ENCODE data around the gene CHD9NB. TPM values are rescaled to one million over a fixed set of nuclear protein-coding genes. Genes with fewer than 3 reads are reported as not detected.

Gene CHD9NB
- total and polyA plus RNA-seq, 8 donors = 2.2 to 10.7 (median 7.3) TPM

DNA sequence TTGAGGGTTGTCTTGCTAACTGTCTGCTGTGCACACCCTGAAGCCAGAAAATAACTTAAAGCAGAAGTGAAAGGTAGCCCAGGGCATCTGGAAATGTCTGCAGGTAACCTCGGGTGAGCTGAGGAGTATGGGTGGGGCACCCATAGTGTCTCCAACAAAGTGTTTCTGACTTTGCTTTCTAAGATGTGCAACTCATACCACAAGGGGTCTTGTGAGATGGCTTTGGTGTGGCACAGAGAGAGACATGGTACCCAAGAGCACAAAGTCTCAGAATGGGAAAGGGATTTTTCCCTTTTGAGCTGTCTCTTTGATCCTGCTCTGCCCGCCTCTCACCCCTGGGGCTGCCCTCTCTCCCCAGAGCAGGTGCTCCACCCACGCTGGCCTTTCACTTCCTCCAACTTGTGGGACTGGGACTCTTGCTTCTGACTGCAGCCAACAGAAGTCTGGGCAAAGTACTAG lies 9.0 kb upstream of the CHD9NB start:
- H3K4me1 ChIP-seq = peaks cover 2 to 65% of the 10 kb centered on the region in 2 donors
- no peak overlapping the region for H3K27ac ChIP-seq
- TF ChIP-seq CTCF (IDR thresholded peaks at IDR 0.05) = no peak
- intact Hi-C loops (cut with DNase I) = no loop called here
- H3K36me3 ChIP-seq = no peaks in the 10 kb centered on the region
- no peaks in the 10 kb centered on the region for H3K27me3 ChIP-seq
- peak in 2 of 4 donors; percentile 80 to 82 for DNase-seq
- H3K4me3 ChIP-seq = no peak overlapping the region
- no peaks in the 10 kb centered on the region for H3K9me3 ChIP-seq
- peak; percentile 93 for ATAC-seq

DNA sequence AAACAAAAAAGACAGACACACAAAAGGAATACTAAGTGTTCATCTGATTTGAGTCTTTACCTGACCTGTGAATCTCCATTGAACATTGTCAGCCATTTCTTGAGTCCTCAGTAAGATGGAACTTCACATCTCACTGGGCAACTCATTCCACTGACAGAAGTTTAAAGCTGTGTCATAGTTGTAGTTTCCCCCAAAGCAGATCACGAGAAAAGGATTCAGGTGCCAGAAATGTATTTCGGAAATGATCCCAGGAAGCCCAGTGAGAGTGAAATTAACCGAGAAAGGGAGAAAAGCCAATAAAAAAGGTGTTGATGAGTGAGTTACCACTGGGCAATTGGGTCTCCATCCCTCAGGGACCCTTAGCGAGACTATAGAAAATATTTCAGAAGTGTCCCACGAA lies 8.6 kb upstream of the CHD9NB start:
- peaks cover 7 to 70% of the 10 kb centered on the region in 2 donors for H3K4me1 ChIP-seq
- no peaks in the 10 kb centered on the region for H3K9me3 ChIP-seq
- no peak for TF ChIP-seq CTCF (IDR thresholded peaks at IDR 0.05)
- no peak overlapping the region for H3K27ac ChIP-seq
- no peaks in the 10 kb centered on the region for H3K27me3 ChIP-seq
- H3K36me3 ChIP-seq = no peaks in the 10 kb centered on the region
- no peak for DNase-seq
- H3K4me3 ChIP-seq = no peak overlapping the region
- intact Hi-C loops (cut with DNase I) = no loop called here
- no peak for ATAC-seq

DNA sequence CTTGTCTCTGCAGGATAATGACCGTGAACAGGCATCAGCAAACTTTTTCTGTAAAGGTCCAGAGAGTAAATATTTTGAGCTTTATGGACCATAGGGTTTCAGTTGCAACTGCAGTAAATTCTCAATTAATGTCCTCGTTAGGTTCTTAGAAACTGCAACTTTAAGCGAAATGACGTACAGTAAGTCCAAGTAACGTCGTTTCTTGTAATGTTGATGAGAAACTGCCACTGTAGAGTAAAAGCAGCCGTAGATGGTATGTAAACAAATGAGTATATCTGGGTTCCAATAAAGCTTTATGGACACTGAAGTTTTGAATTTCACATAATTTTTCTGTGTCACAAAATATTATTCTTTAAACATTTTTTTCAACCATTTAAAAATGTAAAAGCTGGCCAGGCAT lies 7.0 kb upstream of the CHD9NB start:
- Histone ChIP-seq H3K4me1 (peaks cover 11 to 70% of the 10 kb centered on the region in 2 donors), H3K27me3 (no peaks in the 10 kb centered on the region), H3K36me3 (no peaks in the 10 kb centered on the region), H3K4me3 (no peak overlapping the region), H3K27ac (no peak overlapping the region), H3K9me3 (no peaks in the 10 kb centered on the region)
- ATAC-seq (no peak), DNase-seq (no peak)
- TF ChIP-seq CTCF (IDR thresholded peaks at IDR 0.05) = no peak
- intact Hi-C loops (cut with DNase I) = loop anchor here in 1 of 2 donors (10.0 kb wide), 2 partner anchors 105 to 145 kb away; no protein-coding TSS in a partner anchor

DNA sequence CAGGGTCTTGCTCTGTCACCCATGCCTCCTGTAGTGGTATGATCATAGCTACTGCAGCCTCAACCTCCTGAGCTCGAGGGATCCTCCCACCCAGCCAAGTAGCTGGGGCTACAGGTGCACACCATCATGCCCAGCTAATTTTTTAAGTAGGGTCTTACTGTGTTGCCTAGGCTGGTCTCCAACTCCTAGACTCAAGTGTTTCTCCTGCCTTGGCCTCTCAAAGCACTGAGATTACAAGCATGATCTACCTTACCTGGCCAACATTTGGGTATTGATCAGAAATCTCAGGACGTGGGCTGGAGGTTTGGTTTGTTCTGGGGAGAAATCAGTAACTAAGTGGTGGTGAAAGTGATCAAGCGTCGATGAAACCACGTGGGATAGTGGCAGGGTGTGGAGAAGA lies 6.2 kb upstream of the CHD9NB start:
- intact Hi-C loops (cut with DNase I) = loop anchor here in 1 of 2 donors (10.0 kb wide), 2 partner anchors 106 to 146 kb away; no protein-coding TSS in a partner anchor
- Histone ChIP-seq H3K9me3 (no peaks in the 10 kb centered on the region), H3K27ac (no peak overlapping the region)

GRCh38 chr16:53058441-53058840 lies 5.7 kb upstream of the CHD9NB start:
- Histone ChIP-seq H3K36me3 (no peaks in the 10 kb centered on the region), H3K27ac (no peak overlapping the region), H3K9me3 (no peaks in the 10 kb centered on the region), H3K4me1 (peaks cover 11 to 70% of the 10 kb centered on the region in 2 donors), H3K27me3 (no peaks in the 10 kb centered on the region), H3K4me3 (no peak overlapping the region)
- no peak for TF ChIP-seq CTCF (IDR thresholded peaks at IDR 0.05)
- ATAC-seq = no peak
- intact Hi-C loops (cut with DNase I) = loop anchor here in 1 of 2 donors (10.0 kb wide), 2 partner anchors 106 to 146 kb away; no protein-coding TSS in a partner anchor
- DNase-seq = no peak

More for the DNA sequence above, 6.2 kb upstream of the CHD9NB start:
- Histone ChIP-seq H3K4me1 (peaks cover 11 to 70% of the 10 kb centered on the region in 2 donors), H3K36me3 (no peaks in the 10 kb centered on the region), H3K4me3 (no peak overlapping the region), H3K27me3 (no peaks in the 10 kb centered on the region)
- DNase-seq = no peak
- no peak for ATAC-seq
- TF ChIP-seq CTCF (IDR thresholded peaks at IDR 0.05) = no peak

All from left lung (tissue), 10 donors.